Measurements from ENCODE around the gene ARMH3.
A peak's percentile ranks its signal among the peaks of the same experiment; 100 is the strongest.

Gene ARMH3

DNA sequence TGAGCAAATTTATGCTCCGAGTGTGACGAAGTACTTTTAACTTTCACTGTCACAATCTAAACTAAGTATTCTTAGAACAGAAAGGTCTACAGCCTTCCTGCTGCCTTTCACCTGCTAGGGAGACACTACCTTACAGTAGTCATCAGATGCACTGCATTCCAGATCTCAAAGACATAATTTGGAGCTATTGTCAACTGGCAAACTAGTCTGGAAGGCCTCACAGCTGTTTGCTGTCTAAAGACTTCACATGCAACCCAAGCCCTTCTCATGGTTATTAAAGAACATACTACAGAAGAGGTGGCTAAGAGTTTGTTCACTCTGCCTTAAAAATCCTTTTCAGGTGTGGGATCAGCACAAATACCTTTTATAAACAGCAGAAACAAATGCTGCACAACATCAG is 120.5 kb downstream of the ARMH3 start:
- no CpG with 5 or more reads among the region's 2 CpGs for WGBS (ENCODE audit: extremely low coverage, insufficient coverage, insufficient read length)
- Histone ChIP-seq H2BK120ac (ENCODE audit: insufficient read depth, low read length, poor library complexity) (no peak overlapping the region), H3K79me1 (ENCODE audit: low read length) (peaks cover 3% of the 10 kb centered on the region), H2AFZ (ENCODE audit: insufficient read depth, low read length, poor library complexity) (no peak overlapping the region), H3K9me3 (ENCODE audit: insufficient read depth, low read depth, low read length) (no peaks in the 10 kb centered on the region), H3K4ac (ENCODE audit: low read depth, low read length) (no peak overlapping the region), H2AK5ac (ENCODE audit: low read length) (no peak overlapping the region), H3K14ac (ENCODE audit: low read length) (no peak overlapping the region), H3K4me3 (ENCODE audit: low read depth, low read length) (no peak overlapping the region), H3K36me3 (ENCODE audit: control insufficient read depth in 1 of 2, insufficient read depth in 2 of 2, low read length in 2 of 2) (no peaks in the 10 kb centered on the region), H3K27me3 (ENCODE audit: insufficient read depth, low read length) (no peaks in the 10 kb centered on the region), H4K8ac (ENCODE audit: low read depth, low read length) (no peak overlapping the region), H3K4me1 (ENCODE audit: control insufficient read depth in 1 of 2, insufficient read depth in 2 of 2, low read length in 2 of 2) (peaks cover 8 to 15% of the 10 kb centered on the region in 2 experiments), H3K18ac (ENCODE audit: low read length) (no peak overlapping the region), H3K27ac (ENCODE audit: low read depth, low read length) (no peak overlapping the region), H3K4me2 (ENCODE audit: low read length) (no peak overlapping the region), H4K91ac (ENCODE audit: low read depth, low read length) (no peak overlapping the region), H3K79me2 (ENCODE audit: control insufficient read depth, insufficient read depth, low read length, poor library complexity) (no peaks in the 10 kb centered on the region), H2BK12ac (ENCODE audit: low read length) (no peak overlapping the region), H4K12ac (ENCODE audit: low read depth, low read length) (no peak overlapping the region), H3K9ac (ENCODE audit: low read length) (no peak overlapping the region), H2BK5ac (ENCODE audit: low read depth, low read length, poor library complexity) (no peak overlapping the region), H3K23ac (ENCODE audit: low read length) (no peak overlapping the region)
- DNase-seq: peak; percentile 46 to 55

DNA sequence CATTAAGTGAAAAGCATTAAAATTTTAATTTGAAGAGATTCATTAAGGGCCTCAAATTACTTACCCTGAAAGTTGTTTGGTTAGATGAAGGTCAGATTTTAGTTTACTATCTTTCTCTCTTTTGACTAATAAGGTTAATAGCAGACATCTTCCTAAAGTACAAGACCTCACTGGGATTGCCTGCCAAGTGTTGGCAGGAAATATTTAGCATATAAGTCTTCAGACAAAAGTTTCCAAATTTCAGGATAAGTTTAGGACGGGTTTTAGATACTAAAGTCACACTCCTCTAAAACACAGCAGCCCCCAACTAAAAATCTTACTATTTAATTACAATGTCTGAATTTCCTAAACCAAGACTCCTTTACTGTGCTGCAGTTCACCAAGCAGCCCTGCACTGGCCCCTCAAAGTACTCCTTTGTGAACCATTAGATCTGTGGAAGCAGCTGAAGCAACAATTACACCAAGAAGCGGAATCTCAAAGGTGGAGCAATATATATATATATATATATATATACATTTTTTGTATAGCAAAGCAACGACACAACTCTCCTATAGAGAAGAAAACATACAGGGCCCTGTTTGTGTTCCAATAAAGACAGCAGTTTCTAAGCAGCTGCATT is 121.2 kb downstream of the ARMH3 start:
- H2BK5ac ChIP-seq (ENCODE audit: low read depth, low read length, poor library complexity): no peak overlapping the region
- H3K4me2 ChIP-seq (ENCODE audit: low read length): no peak overlapping the region
- H4K8ac ChIP-seq (ENCODE audit: low read depth, low read length): no peak overlapping the region
- no peak overlapping the region for H2AFZ ChIP-seq (ENCODE audit: insufficient read depth, low read length, poor library complexity)
- H3K9me3 ChIP-seq (ENCODE audit: insufficient read depth, low read depth, low read length): no peaks in the 10 kb centered on the region
- peaks cover 3% of the 10 kb centered on the region for H3K79me1 ChIP-seq (ENCODE audit: low read length)
- H2AK5ac ChIP-seq (ENCODE audit: low read length): no peak overlapping the region
- H3K4me1 ChIP-seq (ENCODE audit: control insufficient read depth in 1 of 2, insufficient read depth in 2 of 2, low read length in 2 of 2): peaks cover 8 to 13% of the 10 kb centered on the region in 2 experiments
- no peak overlapping the region for H3K18ac ChIP-seq (ENCODE audit: low read length)
- no peaks in the 10 kb centered on the region for H3K79me2 ChIP-seq (ENCODE audit: control insufficient read depth, insufficient read depth, low read length, poor library complexity)
- H4K91ac ChIP-seq (ENCODE audit: low read depth, low read length): no peak overlapping the region
- no peak overlapping the region for H2BK12ac ChIP-seq (ENCODE audit: low read length)
- H3K9ac ChIP-seq (ENCODE audit: low read length): no peak overlapping the region
- H3K23ac ChIP-seq (ENCODE audit: low read length): no peak overlapping the region
- H3K4me3 ChIP-seq (ENCODE audit: low read depth, low read length): no peak overlapping the region
- no peak overlapping the region for H3K27ac ChIP-seq (ENCODE audit: low read depth, low read length)
- H2BK120ac ChIP-seq (ENCODE audit: insufficient read depth, low read length, poor library complexity): no peak overlapping the region
- no peak for DNase-seq
- no peak overlapping the region for H4K12ac ChIP-seq (ENCODE audit: low read depth, low read length)
- H3K36me3 ChIP-seq (ENCODE audit: control insufficient read depth in 1 of 2, insufficient read depth in 2 of 2, low read length in 2 of 2): no peaks in the 10 kb centered on the region
- no CpG with 5 or more reads among the region's 3 CpGs for WGBS (ENCODE audit: extremely low coverage, insufficient coverage, insufficient read length)
- no peak overlapping the region for H3K14ac ChIP-seq (ENCODE audit: low read length)
- no peaks in the 10 kb centered on the region for H3K27me3 ChIP-seq (ENCODE audit: insufficient read depth, low read length)
- H3K4ac ChIP-seq (ENCODE audit: low read depth, low read length): no peak overlapping the region

GRCh38 chr10:101933976-101934375 is 122.0 kb downstream of the ARMH3 start:
- H4K12ac ChIP-seq (ENCODE audit: low read depth, low read length): no peak overlapping the region
- H4K91ac ChIP-seq (ENCODE audit: low read depth, low read length): no peak overlapping the region
- no peak overlapping the region for H2BK120ac ChIP-seq (ENCODE audit: insufficient read depth, low read length, poor library complexity)
- no peak overlapping the region for H3K27ac ChIP-seq (ENCODE audit: low read depth, low read length)
- H2AFZ ChIP-seq (ENCODE audit: insufficient read depth, low read length, poor library complexity): no peak overlapping the region
- H3K9me3 ChIP-seq (ENCODE audit: insufficient read depth, low read depth, low read length): no peaks in the 10 kb centered on the region
- no peak overlapping the region for H3K9ac ChIP-seq (ENCODE audit: low read length)
- H3K79me1 ChIP-seq (ENCODE audit: low read length): peaks cover 2% of the 10 kb centered on the region
- no peak overlapping the region for H3K4ac ChIP-seq (ENCODE audit: low read depth, low read length)
- H3K18ac ChIP-seq (ENCODE audit: low read length): no peak overlapping the region
- H3K4me2 ChIP-seq (ENCODE audit: low read length): no peak overlapping the region
- H2AK5ac ChIP-seq (ENCODE audit: low read length): no peak overlapping the region
- no peaks in the 10 kb centered on the region for H3K79me2 ChIP-seq (ENCODE audit: control insufficient read depth, insufficient read depth, low read length, poor library complexity)
- H2BK5ac ChIP-seq (ENCODE audit: low read depth, low read length, poor library complexity): no peak overlapping the region
- H3K14ac ChIP-seq (ENCODE audit: low read length): no peak overlapping the region
- no peak overlapping the region for H3K23ac ChIP-seq (ENCODE audit: low read length)
- no peak overlapping the region for H2BK12ac ChIP-seq (ENCODE audit: low read length)
- H3K4me3 ChIP-seq (ENCODE audit: low read depth, low read length): no peak overlapping the region
- no peak overlapping the region for H4K8ac ChIP-seq (ENCODE audit: low read depth, low read length)
- no peaks in the 10 kb centered on the region for H3K36me3 ChIP-seq (ENCODE audit: control insufficient read depth in 1 of 2, insufficient read depth in 2 of 2, low read length in 2 of 2)
- DNase-seq: no peak
- H3K4me1 ChIP-seq (ENCODE audit: control insufficient read depth in 1 of 2, insufficient read depth in 2 of 2, low read length in 2 of 2): peaks cover 8 to 10% of the 10 kb centered on the region in 2 experiments
- no peaks in the 10 kb centered on the region for H3K27me3 ChIP-seq (ENCODE audit: insufficient read depth, low read length)
- WGBS (ENCODE audit: extremely low coverage, insufficient coverage, insufficient read length): no CpG with 5 or more reads among the region's 4 CpGs

- no peak overlapping the region for H3K4ac ChIP-seq (ENCODE audit: low read depth, low read length)
- no peak overlapping the region for H4K12ac ChIP-seq (ENCODE audit: low read depth, low read length)
- H3K36me3 ChIP-seq (ENCODE audit: control insufficient read depth in 1 of 2, insufficient read depth in 2 of 2, low read length in 2 of 2): no peaks in the 10 kb centered on the region
- no peak overlapping the region for H2BK12ac ChIP-seq (ENCODE audit: low read length)
- no CpG with 5 or more reads among the region's 4 CpGs for WGBS (ENCODE audit: extremely low coverage, insufficient coverage, insufficient read length)
- H2BK120ac ChIP-seq (ENCODE audit: insufficient read depth, low read length, poor library complexity): no peak overlapping the region
- H2BK5ac ChIP-seq (ENCODE audit: low read depth, low read length, poor library complexity): no peak overlapping the region
- no peak overlapping the region for H3K23ac ChIP-seq (ENCODE audit: low read length)
- no peak overlapping the region for H3K4me2 ChIP-seq (ENCODE audit: low read length)
- no peak overlapping the region for H3K27ac ChIP-seq (ENCODE audit: low read depth, low read length)
- H3K79me2 ChIP-seq (ENCODE audit: control insufficient read depth, insufficient read depth, low read length, poor library complexity): no peaks in the 10 kb centered on the region
- H3K9ac ChIP-seq (ENCODE audit: low read length): no peak overlapping the region
- no peak overlapping the region for H2AK5ac ChIP-seq (ENCODE audit: low read length)
- H3K14ac ChIP-seq (ENCODE audit: low read length): no peak overlapping the region
- no peaks in the 10 kb centered on the region for H3K4me1 ChIP-seq (ENCODE audit: control insufficient read depth in 1 of 2, insufficient read depth in 2 of 2, low read length in 2 of 2)
- no peak for DNase-seq
- no peak overlapping the region for H4K91ac ChIP-seq (ENCODE audit: low read depth, low read length)
- H3K9me3 ChIP-seq (ENCODE audit: insufficient read depth, low read depth, low read length): no peaks in the 10 kb centered on the region
- no peak overlapping the region for H2AFZ ChIP-seq (ENCODE audit: insufficient read depth, low read length, poor library complexity)
- no peak overlapping the region for H3K18ac ChIP-seq (ENCODE audit: low read length)
- no peaks in the 10 kb centered on the region for H3K79me1 ChIP-seq (ENCODE audit: low read length)
- no peak overlapping the region for H4K8ac ChIP-seq (ENCODE audit: low read depth, low read length)
- H3K27me3 ChIP-seq (ENCODE audit: insufficient read depth, low read length): no peaks in the 10 kb centered on the region
- no peak overlapping the region for H3K4me3 ChIP-seq (ENCODE audit: low read depth, low read length)
These were observed 123.8 kb downstream of the ARMH3 start for GRCh38 chr10:101932183-101932582.

Data from trophoblast cell (in vitro differentiated cells and primary cell).